SK-MEL-5 (cell line): ENCODE data around the gene ATAD2B. TPM values are rescaled to one million over a fixed set of nuclear protein-coding genes. Genes with fewer than 3 reads are reported as not detected.
"Not testable (repeated sequence)": the region's sequence is repeated elsewhere in the genome, so short reads cannot be mapped to it uniquely, and the experiment has no call there.

ENCODE experiments used
- DNase-seq: peaks from one replicate; pipeline ENCODE4 v3.0.0-alpha.2; 2016; ENCODE audit warnings: low read depth, low spot score
- in situ Hi-C: cut with HindIII; loops from 2 replicates; pipeline ENCODE4 v1.10.0; 2016; ENCODE audit warnings: low sequenced_read_pairs, high pct_unique_total_duplicates, low pct_unique_long_range_greater_than_20kb
- total RNA-seq: library from RNA; depleted of rRNA; stranded (reverse); fragments of >200 nt; shearing (Covaris generic); gene quantifications from 2 replicates; pipeline ENCODE4 v1.2.3, GENCODE V29; 2014

Gene ATAD2B
- total RNA-seq, 1 experiment from 2014 or later, result 8.9 TPM

DNA sequence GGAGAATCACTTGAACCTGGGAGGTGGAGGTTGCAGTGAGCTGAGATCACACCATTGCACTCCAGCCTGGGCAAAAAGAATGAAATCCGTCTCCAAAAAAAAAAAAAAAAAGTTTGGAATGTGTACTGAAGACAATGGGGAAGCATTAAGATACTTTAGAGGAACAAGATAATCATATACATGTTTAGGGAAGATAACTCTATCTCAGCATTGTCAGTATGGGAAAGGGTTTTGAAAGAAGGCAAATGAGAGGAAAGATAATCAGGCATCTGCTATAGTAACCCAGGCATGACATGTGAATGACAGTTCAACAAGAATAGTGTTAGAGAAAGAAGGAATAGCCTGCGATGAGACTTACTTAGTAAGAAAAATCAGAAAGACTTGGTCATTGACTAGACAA is 112.0 kb downstream of the ATAD2B start:
- no peak for DNase-seq
- in situ Hi-C loops, result no loop called here

DNA sequence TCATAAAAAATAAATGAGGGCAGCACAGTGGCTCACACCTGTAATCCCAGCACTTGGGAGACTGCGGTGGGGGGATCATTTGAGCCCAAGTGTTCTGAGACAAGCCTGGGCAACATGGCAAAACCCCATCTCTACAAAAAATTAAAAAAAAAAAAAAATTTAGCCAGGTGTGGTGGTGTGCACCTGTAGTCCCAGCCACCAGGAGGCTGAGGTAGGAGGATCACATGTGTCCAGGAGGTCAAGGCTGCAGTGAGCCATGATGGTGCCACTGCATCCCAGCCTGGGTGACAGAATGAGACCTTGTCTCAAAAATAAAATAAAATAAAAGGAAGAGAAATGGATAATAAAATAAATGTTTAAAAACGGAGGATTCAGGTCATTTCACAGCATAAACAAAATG is 113.5 kb downstream of the ATAD2B start:
- in situ Hi-C loops, result no loop called here
- no peak for DNase-seq

DNA sequence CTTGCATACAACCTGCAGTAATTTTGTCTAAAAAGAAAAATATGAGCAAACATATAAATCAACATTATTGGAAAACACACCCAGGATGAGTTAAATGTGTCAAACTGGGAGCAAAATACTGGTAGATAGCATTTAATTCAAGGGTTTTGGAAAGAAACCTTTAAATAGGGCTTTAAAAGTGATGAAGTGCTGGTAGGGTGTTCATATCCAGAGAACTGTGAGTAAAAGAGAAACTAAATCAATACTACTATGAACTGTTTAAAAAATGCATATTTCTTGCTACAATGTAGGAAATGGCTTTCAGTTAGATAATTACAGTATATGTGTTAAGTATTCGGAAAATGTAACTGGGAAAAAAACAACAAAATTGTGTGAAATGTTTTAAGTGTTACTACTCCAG is 117.8 kb downstream of the ATAD2B start:
- no peak for DNase-seq
- in situ Hi-C loops, result no loop called here

DNA sequence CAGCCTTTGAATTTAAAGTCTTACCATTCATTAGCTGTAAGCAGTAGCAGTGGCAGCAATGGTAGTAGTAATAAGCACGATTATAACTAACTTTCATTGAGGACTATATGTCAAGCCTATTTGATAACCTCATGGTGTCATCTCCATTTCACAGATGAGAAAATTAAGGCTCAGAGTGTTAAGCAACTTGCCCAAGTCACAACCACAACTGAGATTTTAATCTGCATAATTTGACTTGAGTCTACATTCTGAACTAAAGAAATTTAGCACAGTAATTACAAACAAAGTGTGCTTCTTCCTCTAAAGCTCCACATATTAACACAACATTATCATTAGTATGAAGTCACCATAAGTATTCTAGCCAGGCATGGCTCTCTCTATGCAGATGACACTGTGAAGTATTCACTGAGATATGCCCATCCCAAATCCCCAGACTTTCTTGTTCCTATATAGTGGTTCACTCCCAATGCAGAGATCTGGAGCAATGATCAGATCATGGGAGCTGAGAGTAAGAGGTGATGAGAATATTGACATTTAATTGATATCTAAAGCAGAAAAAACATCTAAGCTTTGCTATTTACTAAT is 120.2 kb downstream of the ATAD2B start:
- in situ Hi-C loops, result no loop called here
- no peak for DNase-seq

DNA sequence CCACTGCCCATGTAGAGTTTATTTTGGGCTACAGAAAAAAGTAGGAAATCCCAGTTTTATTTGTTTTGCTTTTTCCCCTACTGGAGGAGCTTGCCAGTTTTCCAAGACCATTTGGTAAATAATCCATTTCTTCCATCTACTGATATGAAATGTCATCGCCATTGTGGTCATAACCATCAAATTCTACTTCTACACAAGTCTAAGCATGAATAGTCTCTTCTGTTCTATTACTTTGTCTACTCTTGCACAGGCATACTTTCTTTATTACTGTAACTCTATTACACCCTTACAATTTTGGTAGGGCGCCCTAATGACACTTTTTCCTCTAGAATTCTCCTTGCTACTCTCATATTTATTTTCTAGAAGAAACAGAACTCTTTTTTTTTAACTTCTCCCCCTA is 120.7 kb downstream of the ATAD2B start:
- peak; percentile 36 for DNase-seq
- in situ Hi-C loops, result no loop called here

DNA sequence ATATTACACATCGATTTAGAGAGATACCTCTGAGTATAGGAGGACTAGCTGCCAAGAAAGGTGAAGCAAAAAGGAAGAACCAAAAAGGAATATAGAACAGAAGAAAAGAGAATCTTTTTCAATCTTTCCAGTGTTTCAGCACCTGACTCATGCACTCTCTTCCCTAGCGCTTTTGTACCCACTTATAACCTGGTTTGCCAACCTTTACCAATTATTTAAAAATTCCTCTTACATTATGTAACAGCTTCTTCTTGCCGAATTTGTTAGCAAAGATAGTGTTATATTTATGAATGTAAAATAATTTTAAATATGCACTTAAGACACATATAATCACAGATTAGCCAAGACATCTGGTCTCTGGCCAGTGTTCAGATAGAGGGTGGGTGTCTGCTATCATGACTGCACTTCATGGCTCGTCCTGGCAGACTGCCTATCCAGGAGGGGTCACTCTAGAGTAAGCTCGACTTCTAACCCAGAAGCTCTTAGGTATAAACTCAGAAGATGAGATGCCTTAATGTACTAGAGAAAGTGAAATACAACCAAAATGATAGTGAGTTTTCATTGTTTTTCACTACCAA is 122.9 kb downstream of the ATAD2B start:
- DNase-seq, result peak; percentile 76
- in situ Hi-C loops, result no loop called here

DNA sequence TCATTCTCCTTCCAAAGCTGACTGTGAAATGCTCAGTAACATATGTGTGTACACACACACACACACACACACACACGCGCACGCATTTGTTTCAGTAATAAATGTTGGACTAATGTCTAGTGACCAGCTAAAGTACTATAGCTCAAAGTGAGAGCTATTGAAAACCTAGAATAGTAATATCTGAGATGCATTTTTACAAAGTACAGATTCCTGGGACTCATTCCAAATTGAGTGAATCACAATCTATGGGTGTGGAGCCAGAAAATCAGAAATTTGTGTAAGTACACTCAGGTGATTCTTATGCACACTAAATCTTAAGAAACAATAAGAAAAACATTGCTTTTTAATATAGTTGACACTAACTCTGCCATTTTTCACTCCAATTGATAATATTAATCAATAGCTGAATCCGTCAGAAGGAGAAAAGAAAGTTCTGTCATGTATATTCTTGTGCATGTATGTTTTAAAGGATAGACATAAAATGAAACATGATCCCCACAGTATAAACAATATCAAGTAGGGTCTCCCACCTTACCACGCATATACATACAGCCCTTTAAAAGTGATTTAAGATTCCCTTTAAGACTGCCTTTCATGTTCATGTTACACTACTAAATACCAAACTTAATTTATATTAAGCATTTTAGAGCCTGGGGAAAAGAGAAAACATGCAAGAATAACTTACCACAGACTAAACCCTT is 123.5 kb downstream of the ATAD2B start:
- DNase-seq, result no peak
- in situ Hi-C loops, result no loop called here

DNA sequence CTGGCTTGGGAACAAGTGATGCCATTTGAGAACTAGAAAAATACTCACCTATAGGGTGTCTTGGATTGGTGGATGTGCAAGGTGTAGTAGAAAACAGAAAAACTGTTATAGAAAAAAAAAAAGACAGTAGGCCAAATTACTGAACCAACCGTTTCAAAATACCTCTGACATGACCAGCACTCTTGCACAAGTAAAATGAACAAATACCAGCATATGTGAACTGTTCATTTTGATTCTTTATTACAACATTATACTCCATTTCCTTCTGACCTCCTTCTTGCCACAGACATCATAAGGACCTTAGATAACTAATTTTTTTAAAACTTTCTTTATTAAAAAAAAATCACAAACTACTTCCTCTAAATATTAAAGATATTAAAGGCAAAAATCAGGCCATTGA is 125.5 kb downstream of the ATAD2B start:
- DNase-seq, result no peak
- in situ Hi-C loops, result no loop called here

DNA sequence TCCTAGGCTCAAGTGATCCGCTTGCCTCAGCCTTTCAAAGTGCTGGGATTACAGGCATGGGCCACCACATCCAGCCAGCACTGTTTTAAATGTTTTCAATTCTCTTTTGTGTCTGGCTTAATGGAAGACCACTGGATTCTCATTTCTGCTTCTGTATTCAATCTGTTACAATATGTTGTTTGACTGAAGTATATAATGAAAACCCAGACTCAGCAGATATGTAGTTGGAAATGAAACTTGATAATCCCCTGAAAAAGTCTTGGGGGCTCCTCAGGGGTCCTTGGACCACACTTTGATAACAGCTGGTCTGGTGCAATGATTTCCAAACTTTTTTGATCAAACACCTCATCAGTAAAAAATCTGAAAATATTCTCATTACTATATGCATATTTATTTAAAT is 132.7 kb downstream of the ATAD2B start:
- in situ Hi-C loops, result no loop called here
- no peak for DNase-seq

DNA sequence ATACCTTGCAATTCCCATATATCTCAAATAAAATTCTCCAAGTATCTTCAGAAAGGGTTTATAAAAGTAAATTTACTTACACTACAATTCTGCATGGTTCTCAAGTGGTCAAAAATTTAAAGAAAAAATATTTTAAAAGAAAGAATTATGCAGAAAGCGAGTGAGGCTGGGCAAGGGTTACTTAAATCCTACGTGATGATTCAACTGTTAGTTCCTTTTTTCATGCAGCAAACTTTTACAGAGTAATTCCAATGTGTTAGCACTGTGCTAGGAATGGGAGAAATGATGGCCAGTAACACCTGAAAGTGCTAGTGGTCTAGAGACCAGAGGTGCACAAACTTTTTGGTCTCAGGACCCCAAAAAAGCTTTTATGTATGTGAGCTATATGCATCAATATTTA is 133.4 kb downstream of the ATAD2B start:
- no peak for DNase-seq
- in situ Hi-C loops, result no loop called here

DNA sequence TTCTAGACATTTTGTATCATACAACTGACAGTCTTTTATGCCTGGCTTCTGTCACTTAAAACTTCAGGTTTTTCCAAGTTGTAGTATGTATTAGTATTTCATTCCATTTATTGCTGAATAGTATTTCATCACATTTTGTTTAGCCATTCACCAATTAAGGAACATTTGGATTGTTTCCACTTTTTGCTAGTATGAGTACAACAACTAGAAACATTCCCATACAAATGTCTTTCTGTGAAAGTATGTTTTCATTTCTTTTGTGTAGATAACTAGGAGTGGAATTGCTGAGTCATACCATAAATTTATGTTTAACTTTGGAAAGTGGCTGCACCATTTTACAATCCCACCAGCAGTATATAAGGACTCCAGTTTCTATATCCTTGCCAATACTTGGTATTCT is 135.9 kb downstream of the ATAD2B start:
- in situ Hi-C loops, result no loop called here
- DNase-seq, result no peak

DNA sequence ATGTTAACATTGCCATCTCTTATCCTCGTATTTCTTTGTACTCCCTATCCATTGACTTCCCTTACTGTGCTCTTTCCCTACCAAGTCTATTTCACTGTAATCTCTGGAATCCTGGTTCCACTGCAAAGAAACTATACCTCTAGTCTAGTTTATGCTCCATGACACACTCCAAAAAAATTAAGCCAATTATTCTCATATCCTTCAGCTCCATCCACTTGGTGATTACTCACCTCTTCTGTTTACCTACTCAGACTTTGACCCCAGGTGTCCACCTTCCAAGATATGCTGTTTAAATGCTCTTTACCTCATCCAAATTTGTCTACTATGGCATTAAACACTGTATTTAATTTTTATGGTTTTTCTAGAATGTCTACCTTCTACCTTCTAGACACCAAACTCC is 137.9 kb downstream of the ATAD2B start:
- no peak for DNase-seq
- in situ Hi-C loops, result no loop called here

DNA sequence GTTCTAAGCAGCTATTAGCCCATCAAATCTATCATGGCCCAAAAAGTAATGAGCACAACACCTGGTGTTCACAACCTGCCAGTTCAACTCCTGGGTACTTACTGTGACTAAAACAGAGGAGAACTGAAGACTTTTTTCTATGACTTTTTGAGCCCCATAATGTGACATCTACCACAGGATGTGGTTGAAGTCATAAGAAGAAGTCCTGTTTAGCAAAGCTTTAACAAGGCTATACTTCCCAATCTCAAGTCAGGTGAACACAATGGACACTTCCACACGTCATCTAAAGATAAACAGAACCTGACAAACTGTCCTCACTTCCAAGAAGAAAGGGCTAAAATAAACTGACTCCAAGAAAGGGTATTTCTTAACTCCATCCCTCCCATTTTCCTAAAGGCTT is 138.8 kb downstream of the ATAD2B start:
- peak; percentile 48 for DNase-seq
- in situ Hi-C loops, result no loop called here

DNA sequence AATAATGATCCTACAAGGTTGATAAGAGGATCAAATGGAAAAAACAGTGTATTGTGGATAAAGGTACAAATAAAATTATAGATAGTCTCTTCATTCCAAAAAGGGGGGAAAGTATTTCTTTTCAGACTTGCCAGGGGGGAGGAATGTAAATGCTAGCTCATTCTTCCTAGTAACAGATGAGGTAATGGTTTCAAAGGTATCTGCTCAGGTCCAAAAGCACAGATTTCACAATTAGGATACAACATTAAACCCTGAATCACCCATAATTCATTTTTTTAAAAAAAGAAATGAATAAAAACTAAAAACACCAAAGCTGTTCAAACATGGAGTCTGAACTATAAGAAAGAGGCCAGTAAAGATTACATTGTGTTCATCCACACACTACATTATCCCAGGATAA is 142.0 kb downstream of the ATAD2B start:
- in situ Hi-C loops, result no loop called here

DNA sequence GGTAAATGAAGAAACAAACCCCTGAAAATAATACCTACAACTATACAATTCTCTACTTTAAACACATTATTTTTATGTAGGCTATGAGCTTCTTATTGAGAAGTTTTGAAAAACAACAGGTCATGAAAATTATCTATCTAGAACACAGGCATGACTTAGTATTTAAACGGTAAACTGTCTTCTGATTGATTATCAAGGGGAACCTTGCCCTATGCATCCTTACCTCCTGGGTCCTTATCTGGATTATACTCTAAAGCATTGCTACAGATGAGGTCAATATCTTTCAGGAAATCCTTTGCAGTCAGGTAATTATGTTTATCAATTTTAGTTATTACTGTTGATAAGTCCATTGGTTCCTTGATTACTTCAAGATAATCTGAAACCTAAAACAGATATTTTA is 144.3 kb downstream of the ATAD2B start:
- in situ Hi-C loops, result no loop called here
- DNase-seq, result no peak

More for the DNA sequence above, 142.0 kb downstream of the ATAD2B start:
- DNase-seq, result no peak

DNA sequence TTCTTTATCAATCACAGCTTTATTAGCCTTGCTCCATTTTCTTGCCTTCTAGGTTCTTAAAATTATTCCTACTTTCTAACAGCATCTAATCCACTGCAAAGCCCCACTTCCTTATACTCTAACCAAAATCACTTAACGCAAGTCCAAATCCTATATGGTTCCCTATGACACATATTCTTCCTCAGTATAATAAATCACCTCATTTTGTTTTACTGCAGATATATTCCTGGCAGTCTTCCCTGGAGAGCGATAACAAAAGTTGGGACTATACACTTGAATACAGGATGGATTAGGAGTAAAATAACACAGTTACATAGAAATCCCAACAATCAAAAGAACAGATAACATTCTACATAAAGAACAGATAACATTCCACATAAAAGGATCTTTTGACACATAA is 144.8 kb downstream of the ATAD2B start:
- in situ Hi-C loops, result no loop called here

DNA sequence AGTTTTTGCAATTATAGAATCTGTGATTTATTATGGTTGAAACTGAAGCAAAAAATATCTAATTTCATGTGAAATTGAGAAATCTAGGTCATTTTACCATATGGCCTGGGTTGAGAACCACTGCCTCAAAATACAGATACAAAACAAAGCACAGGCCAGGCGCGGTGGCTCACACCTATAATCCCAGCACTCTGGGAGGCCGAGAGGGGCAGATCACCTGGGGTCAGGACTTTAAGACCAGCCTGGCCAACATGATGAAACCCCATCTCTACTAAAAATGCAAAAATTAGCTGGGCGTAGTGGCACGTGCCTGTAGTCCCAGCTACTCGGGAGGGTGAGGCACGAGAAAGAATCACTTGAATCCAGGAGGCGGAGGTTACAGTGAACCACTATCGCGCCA is 146.5 kb downstream of the ATAD2B start:
- DNase-seq, in situ Hi-C loops: not testable (repeated sequence)

More for the DNA sequence above, 144.8 kb downstream of the ATAD2B start:
- DNase-seq, result no peak

DNA sequence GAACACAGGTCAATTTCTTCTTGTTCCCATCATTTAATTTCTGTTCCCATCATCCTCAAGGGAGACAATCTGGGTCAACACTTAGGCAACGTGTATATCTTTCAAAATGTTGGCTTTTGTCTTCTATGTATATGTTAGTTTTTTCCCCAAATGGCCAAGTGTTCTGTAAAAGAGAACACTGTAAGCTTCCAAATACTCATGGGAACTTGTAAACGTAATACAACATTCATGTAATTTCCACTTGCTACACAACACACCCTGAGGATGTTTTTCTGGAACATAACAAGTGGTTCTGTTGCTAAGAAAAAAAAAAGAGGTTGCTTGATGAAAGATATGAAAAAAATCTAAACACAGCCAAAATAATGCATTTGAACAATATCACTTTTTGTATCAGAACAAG is 149.1 kb downstream of the ATAD2B start:
- peak; percentile 33 for DNase-seq
- in situ Hi-C loops, result no loop called here

DNA sequence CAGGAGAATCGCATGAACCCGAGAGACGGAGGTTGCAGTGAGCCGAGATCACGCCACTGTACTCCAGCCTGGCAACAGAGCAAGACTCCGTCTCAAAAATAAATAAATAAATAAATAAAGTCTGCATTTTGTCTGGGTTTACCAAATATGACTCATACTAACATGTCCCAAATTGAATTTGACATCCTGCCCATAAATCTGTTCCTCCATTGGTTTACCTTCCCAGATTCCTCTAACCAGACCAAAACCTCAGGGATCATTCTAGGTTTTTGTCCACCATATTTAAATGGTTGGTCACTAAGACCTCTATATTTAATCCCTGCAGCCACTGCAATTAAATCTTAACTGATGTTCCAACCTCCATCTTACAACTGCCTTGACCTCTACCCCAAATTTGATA is 150.9 kb downstream of the ATAD2B start:
- in situ Hi-C loops, result no loop called here
- DNase-seq, result no peak
